Measurements from ENCODE around the gene CKB.

DNA sequence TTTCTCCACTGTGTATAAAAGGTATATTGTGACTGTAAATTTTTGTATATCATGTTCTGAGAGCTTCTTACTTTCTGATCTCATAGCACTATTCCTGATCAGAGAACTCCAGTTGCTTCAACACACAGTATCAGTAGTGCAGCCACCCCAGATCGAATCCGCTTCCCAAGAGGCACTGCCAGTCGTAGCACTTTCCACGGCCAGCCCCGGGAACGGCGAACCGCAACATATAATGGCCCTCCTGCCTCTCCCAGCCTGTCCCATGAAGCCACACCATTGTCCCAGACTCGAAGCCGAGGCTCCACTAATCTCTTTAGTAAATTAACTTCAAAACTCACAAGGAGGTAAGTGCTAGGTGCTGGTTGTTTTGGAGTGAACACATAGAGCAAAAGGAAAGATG is 30.9 kb downstream of the CKB start:
- TF ChIP-seq, protein P1, sequence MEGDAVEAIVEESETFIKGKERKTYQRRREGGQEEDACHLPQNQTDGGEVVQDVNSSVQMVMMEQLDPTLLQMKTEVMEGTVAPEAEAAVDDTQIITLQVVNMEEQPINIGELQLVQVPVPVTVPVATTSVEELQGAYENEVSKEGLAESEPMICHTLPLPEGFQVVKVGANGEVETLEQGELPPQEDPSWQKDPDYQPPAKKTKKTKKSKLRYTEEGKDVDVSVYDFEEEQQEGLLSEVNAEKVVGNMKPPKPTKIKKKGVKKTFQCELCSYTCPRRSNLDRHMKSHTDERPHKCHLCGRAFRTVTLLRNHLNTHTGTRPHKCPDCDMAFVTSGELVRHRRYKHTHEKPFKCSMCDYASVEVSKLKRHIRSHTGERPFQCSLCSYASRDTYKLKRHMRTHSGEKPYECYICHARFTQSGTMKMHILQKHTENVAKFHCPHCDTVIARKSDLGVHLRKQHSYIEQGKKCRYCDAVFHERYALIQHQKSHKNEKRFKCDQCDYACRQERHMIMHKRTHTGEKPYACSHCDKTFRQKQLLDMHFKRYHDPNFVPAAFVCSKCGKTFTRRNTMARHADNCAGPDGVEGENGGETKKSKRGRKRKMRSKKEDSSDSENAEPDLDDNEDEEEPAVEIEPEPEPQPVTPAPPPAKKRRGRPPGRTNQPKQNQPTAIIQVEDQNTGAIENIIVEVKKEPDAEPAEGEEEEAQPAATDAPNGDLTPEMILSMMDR (conservative IDR thresholded peaks at IDR 0.05 in 1 of 2, IDR thresholded peaks at IDR 0.05 in 1 of 2; ENCODE audit: low read depth in 1 of 2, low read length in 2 of 2), result no peak
- TF ChIP-seq EZH2 (IDR thresholded peaks at IDR 0.05; ENCODE audit: low read length, missing control alignments), result no peak

Data from fibroblast of lung (primary cell).